Measurements from ENCODE around the gene VIPR1.

DNA sequence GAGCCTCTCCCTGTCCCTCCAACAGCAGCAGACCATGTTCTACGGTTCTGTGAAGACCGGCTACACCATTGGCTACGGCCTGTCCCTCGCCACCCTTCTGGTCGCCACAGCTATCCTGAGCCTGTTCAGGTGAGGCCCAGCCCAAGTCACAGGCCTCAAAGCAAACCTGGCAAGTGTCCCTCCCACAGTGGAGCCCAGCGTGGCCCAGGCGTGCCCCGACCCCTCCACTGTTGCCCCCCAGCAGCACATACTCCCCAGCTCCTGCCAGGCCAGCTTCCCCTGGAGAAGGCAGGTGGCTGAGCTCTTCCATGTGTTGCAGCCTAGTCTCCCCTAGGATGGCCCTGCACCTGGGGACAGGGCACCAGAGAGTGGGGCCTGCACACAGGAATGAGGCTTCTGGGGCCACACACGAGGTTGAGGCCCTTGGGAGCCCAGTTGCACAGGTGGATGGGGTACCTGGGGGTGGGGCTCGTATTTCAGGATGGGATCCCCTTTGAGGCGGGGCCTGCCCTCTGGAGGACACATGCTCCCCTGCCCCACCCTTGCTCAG is 25.0 kb downstream of the VIPR1 start:
- TF ChIP-seq, protein P1, sequence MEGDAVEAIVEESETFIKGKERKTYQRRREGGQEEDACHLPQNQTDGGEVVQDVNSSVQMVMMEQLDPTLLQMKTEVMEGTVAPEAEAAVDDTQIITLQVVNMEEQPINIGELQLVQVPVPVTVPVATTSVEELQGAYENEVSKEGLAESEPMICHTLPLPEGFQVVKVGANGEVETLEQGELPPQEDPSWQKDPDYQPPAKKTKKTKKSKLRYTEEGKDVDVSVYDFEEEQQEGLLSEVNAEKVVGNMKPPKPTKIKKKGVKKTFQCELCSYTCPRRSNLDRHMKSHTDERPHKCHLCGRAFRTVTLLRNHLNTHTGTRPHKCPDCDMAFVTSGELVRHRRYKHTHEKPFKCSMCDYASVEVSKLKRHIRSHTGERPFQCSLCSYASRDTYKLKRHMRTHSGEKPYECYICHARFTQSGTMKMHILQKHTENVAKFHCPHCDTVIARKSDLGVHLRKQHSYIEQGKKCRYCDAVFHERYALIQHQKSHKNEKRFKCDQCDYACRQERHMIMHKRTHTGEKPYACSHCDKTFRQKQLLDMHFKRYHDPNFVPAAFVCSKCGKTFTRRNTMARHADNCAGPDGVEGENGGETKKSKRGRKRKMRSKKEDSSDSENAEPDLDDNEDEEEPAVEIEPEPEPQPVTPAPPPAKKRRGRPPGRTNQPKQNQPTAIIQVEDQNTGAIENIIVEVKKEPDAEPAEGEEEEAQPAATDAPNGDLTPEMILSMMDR (IDR thresholded peaks at IDR 0.05; ENCODE audit: low read length), result no peak
- no peak for TF ChIP-seq EZH2 (optimal IDR thresholded peaks at IDR 0.05; ENCODE audit: low read depth, low read length)
- no peak for TF ChIP-seq EZH2phosphoT487 (IDR thresholded peaks at IDR 0.05; ENCODE audit: low read length)
